ENCODE data around the gene APOBEC3G. TPM values are rescaled to one million over a fixed set of nuclear protein-coding genes. Genes with fewer than 3 reads are reported as not detected.

APOBEC3G gene
- total and polyA plus RNA-seq, 2 of the 13 experiments (the other 11 are each of a cell fraction or from before 2014, with no cell fraction given): 3.2 to 4.1 TPM

GRCh38 chr22:39110631-39111561 is 33.8 kb downstream of the APOBEC3G start:
- Histone ChIP-seq H3K79me2 (ENCODE audit: insufficient read depth, low read length) (no peaks in the 10 kb centered on the region), H3K27me3 (ENCODE audit: control insufficient read depth in 1 of 2, insufficient read depth in 2 of 2, low read length in 2 of 2) (peaks cover 0 to 15% of the 10 kb centered on the region in 2 experiments; a peak in 2 of 5 replicates), H3K36me3 (replicated peaks in 1 of 2; ENCODE audit: control insufficient read depth in 1 of 2, insufficient read depth in 2 of 2, low read length in 2 of 2) (no peaks in the 10 kb centered on the region), H3K4me1 (ENCODE audit: insufficient read depth, low read length) (peaks cover 25% of the 10 kb centered on the region), H4K20me1 (ENCODE audit: insufficient read depth, low read length) (no peaks in the 10 kb centered on the region), H2AFZ (ENCODE audit: low read length) (no peak overlapping the region), H3K4me2 (ENCODE audit: low read depth, low read length) (peak overlapping the region; percentile 51), H3K27ac (ENCODE audit: extremely low read length, insufficient read depth, low read length) (no peak overlapping the region), H3K4me3 (replicated peaks in 1 of 3; ENCODE audit: insufficient read depth in 1 of 3, low read depth in 2 of 3, low read length in 3 of 3) (peak overlapping the region in 1 of 3 experiments; percentile 14; a peak in 1 of 6 replicates), H3K9ac (ENCODE audit: insufficient read depth, low read depth, low read length) (no peak overlapping the region), H3K9me3 (ENCODE audit: low read length) (no peaks in the 10 kb centered on the region)
- 27% methylated on average over 15 of the region's 15 CpGs for WGBS (ENCODE audit: low lambda C conversion rate)
- FAIRE-seq (no peak), ATAC-seq (peak; percentile 73), DNase-seq (ENCODE audit: low spot score) (peak; percentile 59)
- CTCF ChIA-PET (ENCODE audit: low intra/inter-chr PET ratio, low total read pairs): no interaction called here
- intact Hi-C loops (cut with micrococcal nuclease; ENCODE audit: unreplicated experiment) (no loop called here), in situ Hi-C loops (cut with HindIII; ENCODE audit: extremely low pct_ligation_motif_present, low pct_unique_long_range_greater_than_20kb) (no loop called here)
- POLR2A ChIA-PET: no interaction called here
- no TSS peak for BruUV-seq (replicated peaks)
- peak; percentile 86; the same call in 1 of the 2 replicates for TF ChIP-seq MEIS2 (CRISPR knock-in tag; IDR thresholded peaks at IDR 0.05)
- TF ChIP-seq SRF (IDR thresholded peaks at IDR 0.05; ENCODE audit: low read depth, low read length): 0 out of 2 replicates have a peak, but pooled peaks have one; percentile 1
- 0 out of 2 replicates have a peak, but pooled peaks have one; percentile 22 for TF ChIP-seq CEBPG (CRISPR knock-in tag; IDR thresholded peaks at IDR 0.05)
- TF ChIP-seq HOXA9 (CRISPR knock-in tag; IDR thresholded peaks at IDR 0.05; ENCODE audit: borderline replicate concordance): peak; percentile 91; the same call in 1 of the 2 replicates
- no peak for TF ChIP-seq SOX6 (IDR thresholded peaks at IDR 0.05)
- TF ChIP-seq SOX6 (CRISPR knock-in tag; IDR thresholded peaks at IDR 0.05): peak; percentile 66
- TF ChIP-seq MTA1 (CRISPR knock-in tag; IDR thresholded peaks at IDR 0.05; ENCODE audit: borderline replicate concordance): no peak
- TF ChIP-seq PBX2 (CRISPR knock-in tag; IDR thresholded peaks at IDR 0.05): peak; percentile 66
- TF ChIP-seq HOXA5 (CRISPR knock-in tag; IDR thresholded peaks at IDR 0.05): peak; percentile 96
- peak; percentile 38; the same call in 1 of the 2 replicates for TF ChIP-seq CEBPB (IDR thresholded peaks at IDR 0.05; ENCODE audit: borderline replicate concordance, low read depth, low read length)
- peak; percentile 49; the same call in 1 of the 2 replicates for TF ChIP-seq MEIS1 (CRISPR knock-in tag; IDR thresholded peaks at IDR 0.05; ENCODE audit: borderline replicate concordance)
- peak; percentile 61; the same call in 1 of the 2 replicates for TF ChIP-seq SOX13 (IDR thresholded peaks at IDR 0.05)
- peak in 1 of 2 experiments; percentile 87; a peak in 2 of 4 replicates for TF ChIP-seq SOX13 (CRISPR knock-in tag; conservative IDR thresholded peaks at IDR 0.05 in 1 of 2, IDR thresholded peaks at IDR 0.05 in 1 of 2)
- TF ChIP-seq ZFYVE20 (CRISPR knock-in tag; IDR thresholded peaks at IDR 0.05; ENCODE audit: borderline replicate concordance, low read depth): no peak
- TF ChIP-seq SOX5 (CRISPR knock-in tag; IDR thresholded peaks at IDR 0.05; ENCODE audit: borderline replicate concordance): peak; percentile 80
- peak; percentile 84; the same call in 1 of the 2 replicates for TF ChIP-seq ZFAT (CRISPR knock-in tag; conservative IDR thresholded peaks at IDR 0.05)
- TF ChIP-seq MAZ (IDR thresholded peaks at IDR 0.05; ENCODE audit: borderline replicate concordance, low read depth, low read length): no peak
- TF ChIP-seq MAZ (CRISPR knock-in tag; IDR thresholded peaks at IDR 0.05; ENCODE audit: low read depth): no peak
- TF ChIP-seq ZNF431 (CRISPR knock-in tag; IDR thresholded peaks at IDR 0.05; ENCODE audit: borderline replicate concordance, low read depth): peak; percentile 63; the same call in 1 of the 2 replicates
- no peak for TF ChIP-seq HIVEP1 (CRISPR knock-in tag; IDR thresholded peaks at IDR 0.05)
- 0 out of 2 replicates have a peak, but pooled peaks have one; percentile 25 for TF ChIP-seq SAP130 (CRISPR knock-in tag; IDR thresholded peaks at IDR 0.05; ENCODE audit: low read depth)

All from HepG2 (cell line).